Endothelial cell of umbilical vein (primary cell): ENCODE measurements around the gene EPC2. TPM values are rescaled to one million over a fixed set of nuclear protein-coding genes. Genes with fewer than 3 reads are reported as not detected.

Experiments used
- BruUV-seq: library from RNA; stranded (reverse); fragments of 400-500 nt; replicated peaks from 2 replicates; lab custom pipeline; 2021; lab: Mats Ljungman, UMichigan
- CTCF ChIA-PET: fragments of 300-600, 350-600 bp; sonication (Branson Sonifier 250); formaldehyde crosslinking; loops from one replicate; lab custom pipeline; 2021; ENCODE audit warnings: antibody characterized with exemption, inconsistent platforms; lab: Charles Lee
- POLR2A ChIA-PET: fragments of 300-600, 350-600 bp; sonication (Branson Sonifier 250); formaldehyde crosslinking; loops from one replicate; lab custom pipeline; 2021; ENCODE audit warnings: antibody characterized with exemption, inconsistent platforms; lab: Charles Lee
- DNase-seq: peaks from one replicate; pipeline ENCODE4 v3.0.0-alpha.2; 2011; ENCODE audit warnings: low read depth, low spot score
- FAIRE-seq: peaks from 2 replicates; lab custom pipeline; 2011; peaks lifted over from hg19 to GRCh38; lab: Jason Lieb, UNC
- H2AFZ ChIP-seq: 2 replicates; pipeline ENCODE4 v1.6.0; 2012; ENCODE audit warnings: low read depth, low read length, control low read depth, inconsistent platforms
- H3K27ac ChIP-seq: 2 replicates; pipeline ENCODE4 v1.5.1; 2011; ENCODE audit warnings: low read depth, mild to moderate bottlenecking, control low read depth, low read length, moderate library complexity; ENCODE audit not compliant: insufficient read depth
- H3K27me3 ChIP-seq, 2 experiments: 2 replicates each; pipeline versions ENCODE4 v1.6.0 to v1.6.1; 2011; ENCODE audit warnings: low read length in 2 of 2, mixed read lengths in 1 of 2; ENCODE audit not compliant: control insufficient read depth in 2 of 2, insufficient read depth in 2 of 2
- H3K36me3 ChIP-seq, 2 experiments: 2 replicates in 1 of 2; 3 replicates in 1 of 2; pipeline ENCODE4 v1.5.1; 2011; ENCODE audit warnings: low read length in 2 of 2, mild to moderate bottlenecking in 1 of 2, moderate library complexity in 1 of 2; ENCODE audit not compliant: control insufficient read depth in 2 of 2, insufficient read depth in 2 of 2; ENCODE audit errors: extremely low read depth in 1 of 2
- H3K4me1 ChIP-seq: 3 replicates; pipeline ENCODE4 v1.5.1; 2011; ENCODE audit warnings: mild to moderate bottlenecking, low read length; ENCODE audit not compliant: control insufficient read depth, insufficient read depth; ENCODE audit errors: extremely low read depth
- H3K4me2 ChIP-seq: 2 replicates; pipeline ENCODE4 v1.6.1; 2011; ENCODE audit warnings: low read length, control low read depth, mixed read lengths; ENCODE audit not compliant: insufficient read depth
- H3K4me3 ChIP-seq, 3 experiments: fragments of 200-600 bp in 1 of 3; sonication (generic), shearing (Covaris generic) in 1 of 3; replicated peaks in 1 of 3; 2 replicates each; pipeline ENCODE4 v1.5.1; 2011 to 2016; ENCODE audit warnings: control low read depth in 3 of 3, low read length in 3 of 3, mild to moderate bottlenecking in 2 of 3, inconsistent platforms in 1 of 3, low read depth in 1 of 3, moderate library complexity in 1 of 3; ENCODE audit not compliant: insufficient read depth in 1 of 3
- H3K79me2 ChIP-seq: 2 replicates; pipeline ENCODE4 v1.6.0; 2012; ENCODE audit warnings: low read length, inconsistent platforms; ENCODE audit not compliant: control insufficient read depth, insufficient read depth
- H3K9ac ChIP-seq: replicated peaks from 2 replicates; pipeline ENCODE3; 2011; ENCODE audit warnings: low read length, control low read depth; ENCODE audit not compliant: insufficient read depth; ENCODE audit errors: extremely low read depth
- H3K9me1 ChIP-seq: replicated peaks from 3 replicates; pipeline ENCODE4 v1.6.0; 2011; ENCODE audit warnings: mild to moderate bottlenecking, low read length; ENCODE audit not compliant: control insufficient read depth, insufficient read depth; ENCODE audit errors: extremely low read depth
- H3K9me3 ChIP-seq: replicated peaks from 2 replicates; pipeline ENCODE4 v1.5.1; 2012; ENCODE audit warnings: low read length, inconsistent platforms; ENCODE audit not compliant: control insufficient read depth, insufficient read depth
- H4K20me1 ChIP-seq: replicated peaks from 2 replicates; pipeline ENCODE3; 2011; ENCODE audit warnings: mild to moderate bottlenecking, low read length; ENCODE audit not compliant: control insufficient read depth, insufficient read depth; ENCODE audit errors: extremely low read depth
- EZH2 ChIP-seq: IDR thresholded peaks from 2 replicates; pipeline ENCODE4 v1.6.1; 2012; ENCODE audit warnings: borderline replicate concordance, low read depth, mild to moderate bottlenecking, moderate library complexity, low read length, inconsistent platforms; ENCODE audit not compliant: severe bottlenecking
- POLR2AphosphoS5 ChIP-seq: IDR thresholded peaks from 2 replicates; pipeline ENCODE4 v1.6.1; 2012; ENCODE audit warnings: low read depth, mild to moderate bottlenecking, control low read depth, low read length, moderate library complexity; ENCODE audit not compliant: insufficient read depth
- dilution Hi-C: fragments of 300-500 bp; cut with MboI; formaldehyde crosslinking; loops from one replicate; pipeline ENCODE4 v1.15.0; 2019; ENCODE audit warnings: low sequenced_read_pairs; ENCODE audit not compliant: extremely low pct_ligation_motif_present
- intact Hi-C: fragments of 100-400 bp; cut with micrococcal nuclease; formaldehyde crosslinking; loops from one replicate; pipeline ENCODE4 v1.10.0; 2022
- polyA plus RNA-seq, 4 experiments: library from polyadenylated mRNA; depleted of rRNA in 3 of 4; stranded (reverse) in 3 of 4; unstranded in 1 of 4; fragments of >200 nt; gene quantifications; 2 replicates each; pipeline versions ENCODE4 v1.2.1 to v1.2.3, GENCODE V29; 2011 to 2012; ENCODE audit warnings: missing spikeins in 1 of 4
- total RNA-seq: library from RNA; stranded (reverse); gene quantifications from 2 replicates; pipeline ENCODE4 v1.2.3, GENCODE V29; 2021
- TF ChIP-seq, protein P1 (sequence below): IDR thresholded peaks from 2 replicates; pipeline ENCODE4 v1.6.1; 2011; ENCODE audit not compliant: insufficient read depth, insufficient read length
- TF ChIP-seq, protein P2 (sequence below), 2 donors: IDR thresholded peaks; 1 replicate in 1 of 2; 2 replicates in 1 of 2; pipeline ENCODE4 v1.5.1; 2011; ENCODE audit warnings: low read length in 2 of 2, mild to moderate bottlenecking in 2 of 2, moderate library complexity in 2 of 2, control low read depth in 1 of 2, inconsistent platforms in 1 of 2, low read depth in 1 of 2; ENCODE audit not compliant: insufficient read depth in 1 of 2; ENCODE audit errors: extremely low read depth in 1 of 2

EPC2 gene
- total and polyA plus RNA-seq, 2 donors (not counting 3 experiments of a cell fraction or from before 2014, with no cell fraction given) = 15.1 to 25.2 TPM

DNA sequence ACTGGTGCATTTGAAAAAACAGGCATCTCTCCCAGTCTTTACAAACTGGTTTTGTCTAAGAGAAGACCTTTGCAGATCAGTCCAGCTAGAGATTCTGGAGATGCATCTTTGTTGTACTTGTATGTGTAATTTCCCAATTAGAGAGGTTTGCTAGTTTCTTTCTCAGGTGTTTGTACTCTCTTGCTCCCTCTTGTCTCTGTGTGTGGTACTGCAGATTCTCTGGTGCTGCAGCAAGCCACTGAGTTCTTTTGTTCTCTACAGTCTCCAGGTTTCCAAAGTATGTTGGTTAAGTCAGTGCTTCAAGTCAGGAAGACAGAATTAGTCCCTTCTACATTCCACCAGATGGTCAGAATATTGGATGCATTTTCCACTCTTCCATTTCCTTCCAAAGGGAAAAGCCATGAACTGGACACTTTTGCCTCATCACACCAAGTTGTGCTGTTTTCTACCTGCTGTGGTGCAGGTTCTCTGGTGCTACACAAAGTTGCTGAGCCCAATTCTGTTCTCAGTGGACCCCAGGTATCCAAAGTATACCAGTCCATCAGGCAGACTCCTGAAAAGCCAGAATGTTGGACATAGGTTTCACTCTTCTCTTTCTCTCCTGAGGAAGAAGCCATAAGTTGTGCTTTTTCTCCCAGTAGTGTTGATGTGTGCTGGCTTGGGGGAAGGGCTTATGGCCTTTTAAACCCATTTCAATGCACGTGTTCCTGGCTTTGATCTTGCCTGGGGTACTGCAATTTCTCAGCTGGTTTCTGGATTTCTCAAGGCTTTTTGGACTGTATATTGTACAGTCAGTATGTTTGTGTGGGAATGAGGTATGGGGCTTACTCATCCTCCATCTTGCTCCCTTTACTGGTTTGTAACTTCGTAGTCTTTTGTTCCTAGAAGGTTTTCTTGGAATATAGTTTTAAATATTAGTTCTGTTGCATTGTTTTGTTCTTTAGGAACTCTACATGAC lies 29.8 kb downstream of the EPC2 start:
- dilution Hi-C loops = no loop called here
- Histone ChIP-seq H3K4me2 (no peak overlapping the region), H3K27me3 (no peaks in the 10 kb centered on the region), H3K4me3 (no peak overlapping the region), H3K79me2 (peaks cover 88% of the 10 kb centered on the region), H3K9me3 (no peaks in the 10 kb centered on the region), H3K27ac (no peak overlapping the region), H3K9ac (no peak overlapping the region), H2AFZ (no peak overlapping the region), H3K4me1 (peaks cover 11% of the 10 kb centered on the region), H3K9me1 (peaks cover 2% of the 10 kb centered on the region), H4K20me1 (peaks cover 29% of the 10 kb centered on the region), H3K36me3 (no peaks in the 10 kb centered on the region)
- DNase-seq (peak; percentile 29), FAIRE-seq (peak; percentile 15)
- TF ChIP-seq POLR2AphosphoS5 (no peak), EZH2 (no peak)
- TF ChIP-seq, protein P1, sequence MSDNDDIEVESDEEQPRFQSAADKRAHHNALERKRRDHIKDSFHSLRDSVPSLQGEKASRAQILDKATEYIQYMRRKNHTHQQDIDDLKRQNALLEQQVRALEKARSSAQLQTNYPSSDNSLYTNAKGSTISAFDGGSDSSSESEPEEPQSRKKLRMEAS = no peak
- TF ChIP-seq, protein P2, sequence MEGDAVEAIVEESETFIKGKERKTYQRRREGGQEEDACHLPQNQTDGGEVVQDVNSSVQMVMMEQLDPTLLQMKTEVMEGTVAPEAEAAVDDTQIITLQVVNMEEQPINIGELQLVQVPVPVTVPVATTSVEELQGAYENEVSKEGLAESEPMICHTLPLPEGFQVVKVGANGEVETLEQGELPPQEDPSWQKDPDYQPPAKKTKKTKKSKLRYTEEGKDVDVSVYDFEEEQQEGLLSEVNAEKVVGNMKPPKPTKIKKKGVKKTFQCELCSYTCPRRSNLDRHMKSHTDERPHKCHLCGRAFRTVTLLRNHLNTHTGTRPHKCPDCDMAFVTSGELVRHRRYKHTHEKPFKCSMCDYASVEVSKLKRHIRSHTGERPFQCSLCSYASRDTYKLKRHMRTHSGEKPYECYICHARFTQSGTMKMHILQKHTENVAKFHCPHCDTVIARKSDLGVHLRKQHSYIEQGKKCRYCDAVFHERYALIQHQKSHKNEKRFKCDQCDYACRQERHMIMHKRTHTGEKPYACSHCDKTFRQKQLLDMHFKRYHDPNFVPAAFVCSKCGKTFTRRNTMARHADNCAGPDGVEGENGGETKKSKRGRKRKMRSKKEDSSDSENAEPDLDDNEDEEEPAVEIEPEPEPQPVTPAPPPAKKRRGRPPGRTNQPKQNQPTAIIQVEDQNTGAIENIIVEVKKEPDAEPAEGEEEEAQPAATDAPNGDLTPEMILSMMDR (IDR thresholded peaks at IDR 0.05; ENCODE audit: extremely low read depth in 1 of 2, insufficient read depth in 1 of 2, low read depth in 1 of 2, low read length in 2 of 2) = peak; percentile 41 to 59
- no TSS peak for BruUV-seq
- intact Hi-C loops = loop anchor here (1.0 kb wide), 1 partner anchor 29 kb away; no protein-coding TSS in a partner anchor
- ChIA-PET CTCF (interaction anchor here (3.0 kb wide), 1 partner anchor 13 kb away, joined by 10 read pairs; no protein-coding TSS in a partner anchor), POLR2A (no interaction called here)
